Type B pancreatic cell (in vitro differentiated cells): ENCODE data around the gene DHRS3. TPM values are rescaled to one million over a fixed set of nuclear protein-coding genes. Genes with fewer than 3 reads are reported as not detected.

Experiments
- DNase-seq: peaks from one replicate; pipeline ENCODE4 v3.0.0; 2021; ENCODE audit warnings: mixed read lengths; ENCODE audit not compliant: unreplicated experiment; ENCODE audit errors: extremely low spot score
- H3K27ac Mint-ChIP-seq: 2 replicates; pipeline ENCODE4 v1.8.0; 2021; ENCODE audit warnings: mild to moderate bottlenecking, mixed read lengths
- H3K27me3 Mint-ChIP-seq: 2 replicates; pipeline ENCODE4 v1.8.0; 2021; ENCODE audit warnings: mixed read lengths
- H3K36me3 Mint-ChIP-seq: 2 replicates; pipeline ENCODE4 v1.8.0; 2021; ENCODE audit warnings: mixed read lengths
- H3K4me1 Mint-ChIP-seq: one replicate; pipeline ENCODE4 v1.8.0; 2021; ENCODE audit warnings: mixed read lengths; ENCODE audit not compliant: unreplicated experiment
- H3K4me3 Mint-ChIP-seq: 2 replicates; pipeline ENCODE4 v1.8.0; 2021; ENCODE audit warnings: mild to moderate bottlenecking, mixed read lengths
- H3K9me3 Mint-ChIP-seq: 2 replicates; pipeline ENCODE4 v1.8.0; 2021; ENCODE audit warnings: mixed read lengths
- total RNA-seq: library from RNA; stranded (reverse); gene quantifications from 2 replicates; pipeline ENCODE4 v1.2.1, GENCODE V29; 2021; ENCODE audit warnings: low replicate concordance
- TF ChIP-seq, protein P1 (sequence below): fragments of 200-600 bp; sonication (generic); conservative IDR thresholded peaks from 2 replicates; pipeline ENCODE4 v1.5.0; 2021; ENCODE audit warnings: antibody characterized with exemption, mild to moderate bottlenecking

Gene DHRS3
- total RNA-seq, 1 donor from 2014 or later = 143 TPM

- Mint-ChIP-seq H3K27me3 (peaks cover 3% of the 10 kb centered on the region), H3K27ac (no peak overlapping the region), H3K4me3 (no peak overlapping the region), H3K4me1 (no peaks in the 10 kb centered on the region), H3K9me3 (peaks cover 18% of the 10 kb centered on the region), H3K36me3 (no peaks in the 10 kb centered on the region)
- DNase-seq = no peak
- TF ChIP-seq, protein P1, sequence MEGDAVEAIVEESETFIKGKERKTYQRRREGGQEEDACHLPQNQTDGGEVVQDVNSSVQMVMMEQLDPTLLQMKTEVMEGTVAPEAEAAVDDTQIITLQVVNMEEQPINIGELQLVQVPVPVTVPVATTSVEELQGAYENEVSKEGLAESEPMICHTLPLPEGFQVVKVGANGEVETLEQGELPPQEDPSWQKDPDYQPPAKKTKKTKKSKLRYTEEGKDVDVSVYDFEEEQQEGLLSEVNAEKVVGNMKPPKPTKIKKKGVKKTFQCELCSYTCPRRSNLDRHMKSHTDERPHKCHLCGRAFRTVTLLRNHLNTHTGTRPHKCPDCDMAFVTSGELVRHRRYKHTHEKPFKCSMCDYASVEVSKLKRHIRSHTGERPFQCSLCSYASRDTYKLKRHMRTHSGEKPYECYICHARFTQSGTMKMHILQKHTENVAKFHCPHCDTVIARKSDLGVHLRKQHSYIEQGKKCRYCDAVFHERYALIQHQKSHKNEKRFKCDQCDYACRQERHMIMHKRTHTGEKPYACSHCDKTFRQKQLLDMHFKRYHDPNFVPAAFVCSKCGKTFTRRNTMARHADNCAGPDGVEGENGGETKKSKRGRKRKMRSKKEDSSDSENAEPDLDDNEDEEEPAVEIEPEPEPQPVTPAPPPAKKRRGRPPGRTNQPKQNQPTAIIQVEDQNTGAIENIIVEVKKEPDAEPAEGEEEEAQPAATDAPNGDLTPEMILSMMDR = no peak
Measured at GRCh38 chr1:12636098-12636950, 18.3 kb upstream of the DHRS3 start.

GRCh38 chr1:12634696-12635202, 16.7 kb upstream of the DHRS3 start:
- DNase-seq = no peak
- peaks cover 5% of the 10 kb centered on the region for H3K9me3 Mint-ChIP-seq
- H3K4me3 Mint-ChIP-seq = no peak overlapping the region
- no peak overlapping the region for H3K27ac Mint-ChIP-seq
- peaks cover 1% of the 10 kb centered on the region for H3K4me1 Mint-ChIP-seq
- H3K27me3 Mint-ChIP-seq = peaks cover 3% of the 10 kb centered on the region
- TF ChIP-seq, protein P1 = no peak
- H3K36me3 Mint-ChIP-seq = no peaks in the 10 kb centered on the region

GRCh38 chr1:12634156-12634555, 16.1 kb upstream of the DHRS3 start:
- Mint-ChIP-seq H3K4me3 (no peak overlapping the region), H3K27ac (no peak overlapping the region), H3K36me3 (no peaks in the 10 kb centered on the region), H3K9me3 (peaks cover 5% of the 10 kb centered on the region), H3K4me1 (peaks cover 3% of the 10 kb centered on the region), H3K27me3 (peaks cover 3% of the 10 kb centered on the region)
- TF ChIP-seq, protein P1 = no peak
- DNase-seq = no peak

GRCh38 chr1:12631571-12631970, 13.6 kb upstream of the DHRS3 start:
- H3K4me1 Mint-ChIP-seq = peaks cover 15% of the 10 kb centered on the region
- H3K9me3 Mint-ChIP-seq = peaks cover 5% of the 10 kb centered on the region
- DNase-seq = no peak
- H3K27me3 Mint-ChIP-seq = peaks cover 3% of the 10 kb centered on the region
- TF ChIP-seq, protein P1 = no peak
- H3K36me3 Mint-ChIP-seq = no peaks in the 10 kb centered on the region
- no peak overlapping the region for H3K4me3 Mint-ChIP-seq
- H3K27ac Mint-ChIP-seq = no peak overlapping the region

GRCh38 chr1:12630946-12631530, 13.0 kb upstream of the DHRS3 start:
- Mint-ChIP-seq H3K4me1 (peaks cover 15% of the 10 kb centered on the region), H3K27me3 (peaks cover 3% of the 10 kb centered on the region), H3K36me3 (no peaks in the 10 kb centered on the region), H3K4me3 (no peak overlapping the region), H3K9me3 (peaks cover 5% of the 10 kb centered on the region), H3K27ac (no peak overlapping the region)
- no peak for DNase-seq
- TF ChIP-seq, protein P1 = no peak
